ENCODE measurements around the gene CD19.
"Not testable (repeated sequence)": the region's sequence is repeated elsewhere in the genome, so short reads cannot be mapped to it uniquely, and the experiment has no call there.

The CD19 gene

DNA sequence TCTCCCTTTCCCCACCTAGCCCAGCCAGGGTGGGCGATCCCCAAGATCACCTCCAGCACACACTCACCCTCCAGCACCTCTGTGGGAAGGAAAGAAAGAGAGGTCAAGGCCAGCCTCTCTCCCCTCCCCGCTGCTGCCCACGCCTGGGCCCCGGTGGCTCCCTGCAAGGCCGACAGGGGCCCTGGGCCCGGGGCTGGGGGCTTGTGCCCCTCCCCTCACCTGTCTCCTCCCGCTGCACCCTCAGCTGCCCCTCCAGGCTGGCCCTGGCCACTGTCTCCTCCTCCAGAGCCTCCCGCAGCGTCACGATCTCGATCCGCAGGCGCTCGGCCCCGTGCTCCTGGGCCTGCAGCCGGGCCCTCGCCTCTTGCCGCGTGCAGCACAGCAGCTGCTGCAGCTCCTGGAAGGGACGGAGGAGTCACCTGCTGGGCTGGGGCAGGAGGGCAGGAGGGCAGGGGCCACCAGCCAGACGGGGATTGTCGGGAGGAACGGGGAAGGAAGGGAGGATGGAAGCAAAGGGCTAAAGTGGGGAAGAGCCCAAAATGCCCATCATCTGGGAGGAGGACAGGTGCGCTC lies 25.9 kb upstream of the CD19 start:
- no peak for DNase-seq (ENCODE audit: low read depth in 2 of 2)

DNA sequence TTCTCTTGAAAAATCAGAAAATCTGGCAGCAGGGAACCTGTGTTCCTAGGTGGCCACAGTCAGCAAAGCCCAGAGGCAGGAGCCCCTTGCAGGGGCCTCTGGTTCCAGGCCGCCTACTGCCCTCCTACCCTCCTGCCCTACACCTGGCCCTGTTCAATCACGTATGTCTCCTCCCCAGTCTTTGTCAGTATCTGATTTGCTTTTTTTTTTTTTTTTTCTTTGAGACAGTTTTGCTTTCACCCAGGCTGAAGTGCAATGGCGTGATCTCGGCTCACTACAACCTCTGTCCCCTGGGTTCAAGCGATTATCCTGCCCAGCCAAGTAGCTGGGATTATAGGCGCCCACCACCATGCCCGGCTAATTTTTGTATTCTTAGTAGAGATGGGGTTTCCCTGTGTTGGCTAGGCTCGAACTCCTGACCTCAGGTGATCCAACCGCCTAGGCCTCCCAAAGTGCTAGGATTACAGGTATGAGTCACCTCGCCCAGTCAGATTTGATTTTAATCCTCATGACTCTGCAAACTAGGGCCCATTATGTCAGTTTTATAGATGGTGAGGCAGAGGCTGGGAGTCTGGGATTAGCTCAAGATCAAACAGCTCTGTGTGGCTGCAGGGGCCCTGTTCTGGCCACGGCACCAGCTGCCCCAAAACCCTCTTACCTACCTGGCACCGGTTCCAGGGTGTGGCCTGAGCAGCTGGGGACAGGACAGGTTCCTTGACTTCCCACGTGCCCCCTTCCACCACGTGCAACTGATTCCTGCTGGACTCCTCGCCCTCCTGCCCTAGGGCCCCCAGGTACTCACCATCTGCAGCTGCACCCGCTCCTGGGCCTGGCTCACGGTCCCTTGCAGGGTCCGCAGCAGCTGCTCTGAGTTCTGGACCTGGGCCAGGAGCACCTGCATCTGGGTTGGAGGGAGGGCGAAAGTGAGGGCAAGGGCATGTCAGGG lies 21.4 kb upstream of the CD19 start:
- no peak for DNase-seq (ENCODE audit: low read depth in 2 of 2)

DNA sequence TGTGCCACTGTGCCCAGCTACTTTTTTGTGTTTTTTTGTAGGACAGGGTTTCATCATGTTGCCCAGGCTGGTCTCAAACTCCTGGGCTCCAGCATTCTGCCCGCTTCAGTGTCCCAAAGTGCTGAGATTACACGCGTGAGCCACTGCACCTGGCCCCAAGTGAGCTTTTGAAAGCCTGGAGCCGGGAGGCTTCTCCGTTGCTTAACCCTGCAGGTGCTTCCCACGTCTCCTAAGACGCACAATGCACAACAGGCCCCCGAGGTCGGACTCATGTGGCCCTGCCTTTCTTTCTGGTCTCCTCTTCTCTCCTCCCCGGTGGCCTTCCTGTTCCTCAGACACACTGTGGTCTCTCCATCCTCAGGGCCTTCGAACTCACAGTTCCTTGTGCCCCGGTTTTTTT lies 19.2 kb upstream of the CD19 start:
- DNase-seq (ENCODE audit: low read depth in 2 of 2), result no peak

DNA sequence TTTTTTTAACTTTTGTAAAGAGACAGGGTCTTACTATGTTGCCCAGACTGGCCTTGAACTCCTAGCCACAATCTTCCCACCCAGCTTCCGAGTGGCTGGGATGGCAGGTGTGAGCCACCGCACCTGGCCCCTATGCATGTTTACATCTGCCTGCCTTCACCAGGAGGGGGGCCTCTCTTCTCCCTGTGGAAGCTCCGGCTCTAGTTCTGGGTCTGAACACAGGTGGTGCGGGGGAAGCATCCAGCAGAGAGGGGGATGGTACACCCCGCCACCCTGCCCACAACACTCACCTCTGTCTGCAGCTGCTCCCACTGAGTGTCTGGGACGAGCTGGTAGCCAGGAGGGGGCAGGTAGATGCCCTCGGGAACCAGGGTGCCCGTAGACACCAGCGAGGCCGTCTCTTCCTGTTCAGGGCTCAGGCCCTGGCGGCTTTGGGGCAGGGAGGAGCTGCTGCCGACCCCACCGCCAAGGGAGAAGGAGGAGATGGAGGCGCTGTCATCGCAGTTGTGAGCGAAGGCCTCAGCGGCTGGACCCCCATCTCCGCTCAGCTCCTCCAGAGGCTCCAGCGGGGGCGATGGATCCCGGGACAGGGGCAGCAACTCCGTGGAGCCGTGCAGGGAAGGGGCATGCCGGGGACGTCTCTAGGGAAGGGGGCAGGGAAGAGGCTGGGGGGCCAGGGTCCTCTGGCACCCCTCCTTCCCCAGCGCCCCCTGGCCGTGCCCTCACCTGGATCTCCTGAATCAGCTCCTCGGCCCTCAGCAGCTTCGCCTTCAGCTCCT lies 17.6 kb upstream of the CD19 start:
- no peak for DNase-seq (ENCODE audit: low read depth in 2 of 2)

DNA sequence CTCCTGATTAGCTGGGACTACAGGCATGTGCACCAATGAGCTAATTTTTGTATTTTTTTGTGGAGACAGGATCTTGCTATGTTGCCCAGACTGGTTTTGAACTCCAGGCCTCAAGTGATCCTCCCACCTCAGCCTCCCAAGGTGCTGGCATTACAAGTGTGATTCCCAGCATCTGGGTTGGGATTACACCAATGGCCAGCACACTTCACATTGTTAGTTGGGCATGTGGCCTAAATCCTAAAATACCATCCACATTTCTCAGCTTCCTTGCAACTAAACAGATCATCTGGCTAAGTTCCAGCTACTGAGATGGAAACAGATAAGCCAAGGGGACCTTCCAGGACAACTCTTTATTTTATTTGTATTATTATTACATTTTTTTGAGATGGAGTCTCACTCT lies 16.6 kb upstream of the CD19 start:
- DNase-seq (ENCODE audit: low read depth in 2 of 2), result no peak

DNA sequence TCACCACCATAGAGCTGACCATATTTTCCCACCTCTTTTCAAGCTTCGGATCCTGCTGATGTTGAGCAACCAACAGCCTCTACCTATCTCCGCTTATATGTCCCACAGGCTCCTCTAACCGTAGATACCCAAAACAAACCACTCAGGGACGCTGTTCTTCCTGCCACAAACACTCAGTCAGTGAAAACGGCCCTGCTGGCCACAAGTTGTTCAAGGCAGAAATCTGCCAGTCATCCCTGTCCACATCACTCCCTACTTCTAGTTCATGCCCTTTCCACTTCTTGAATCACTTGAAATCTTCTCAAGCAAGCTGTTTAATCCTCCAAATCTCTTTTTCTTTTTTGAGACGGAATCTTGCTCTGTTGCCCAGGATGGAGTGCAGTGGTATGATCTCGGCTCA lies 14.7 kb upstream of the CD19 start:
- no peak for DNase-seq (ENCODE audit: low read depth in 2 of 2)

DNA sequence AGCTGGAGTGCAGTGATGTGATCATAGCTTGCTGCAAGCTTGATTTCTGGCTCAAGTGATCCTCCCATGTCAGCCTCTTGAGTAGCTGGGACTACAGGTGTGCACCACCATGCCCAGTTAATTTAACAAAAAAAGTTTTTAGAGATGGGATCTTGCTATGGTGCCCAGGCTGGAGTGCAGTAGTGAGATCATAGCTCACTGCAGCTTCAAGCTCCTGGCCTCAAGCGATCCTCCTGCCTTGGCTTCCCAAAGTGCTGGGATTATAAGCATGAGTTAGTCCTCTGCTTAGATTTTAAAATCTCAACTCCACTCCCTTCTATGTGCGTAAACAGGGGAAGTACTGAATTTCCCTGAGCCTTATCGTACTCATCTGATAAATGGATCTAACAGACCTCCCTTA lies 13.1 kb upstream of the CD19 start:
- DNase-seq (ENCODE audit: low read depth in 2 of 2), result no peak

DNA sequence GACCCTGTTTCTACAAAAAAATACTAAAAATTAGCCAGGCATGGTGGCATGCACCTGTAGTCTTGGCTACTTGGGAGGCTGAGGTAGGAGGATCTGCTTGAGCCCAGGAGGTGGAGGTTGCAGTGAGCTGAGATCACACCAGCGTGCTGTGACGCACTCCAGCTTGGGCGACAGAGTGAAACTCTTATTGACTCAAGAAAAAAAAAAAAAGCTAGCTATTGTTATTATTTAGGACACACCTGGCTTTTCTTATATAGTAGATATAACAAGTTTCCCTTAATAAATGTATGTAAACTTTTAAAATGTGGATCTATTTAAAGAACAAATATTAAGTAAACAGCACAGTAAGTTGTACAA lies 8.6 kb upstream of the CD19 start:
- DNase-seq (ENCODE audit: low read depth in 2 of 2), result no peak

DNA sequence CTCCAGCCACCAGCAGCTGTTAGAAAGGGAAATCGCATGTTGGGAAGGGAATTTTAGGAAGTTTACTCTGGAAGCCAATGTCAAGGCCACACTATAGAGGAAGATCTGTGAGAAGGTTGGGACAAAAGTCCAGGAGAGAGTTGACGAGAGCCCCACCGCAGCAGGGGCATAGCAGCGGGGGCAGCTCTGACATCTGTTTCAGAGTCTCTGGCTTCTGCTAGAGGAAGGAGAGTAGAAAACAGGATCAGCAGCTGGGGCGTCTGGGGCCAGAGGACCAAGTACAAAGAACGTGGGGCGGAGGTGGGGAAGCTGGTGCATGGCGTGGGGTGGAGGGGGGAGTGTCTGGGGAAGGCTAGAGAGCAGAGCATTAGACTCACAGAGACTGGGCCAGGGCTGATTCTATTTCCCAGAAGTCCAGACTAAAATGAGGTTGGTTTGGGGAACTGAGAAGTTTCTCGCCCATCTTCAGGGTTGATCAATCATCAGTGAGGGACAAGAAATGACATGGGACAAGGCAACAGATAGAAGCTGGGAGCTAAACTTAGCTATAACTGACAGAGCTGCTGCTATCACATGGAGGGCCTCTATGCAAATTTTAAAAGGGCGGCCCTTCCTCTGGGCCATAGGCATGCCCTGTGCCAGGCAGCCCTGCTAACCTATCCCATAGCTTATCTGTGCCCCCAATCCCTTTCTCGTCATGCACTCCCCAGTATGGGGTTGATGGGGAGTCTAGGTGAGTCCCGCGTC lies 7.9 kb upstream of the CD19 start:
- DNase-seq (ENCODE audit: low read depth in 2 of 2), result no peak

DNA sequence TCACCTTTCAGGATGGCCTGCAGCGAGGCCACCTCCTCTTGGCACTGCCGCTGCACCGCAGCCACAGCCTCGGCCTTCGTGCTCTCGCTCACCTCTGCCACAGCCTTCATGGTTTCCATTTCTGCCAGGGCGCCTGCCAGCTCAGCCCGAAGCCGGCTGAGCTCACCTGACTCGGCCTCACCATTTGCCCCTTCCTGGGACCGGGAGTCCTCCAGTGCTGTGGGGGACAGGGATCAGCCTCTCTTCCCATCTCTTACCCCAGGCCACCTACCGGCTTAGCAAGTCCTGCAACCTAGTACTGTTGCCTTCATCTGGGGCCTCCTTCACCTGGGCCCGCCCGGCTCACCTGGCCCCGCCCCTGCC lies 7.4 kb upstream of the CD19 start:
- DNase-seq (ENCODE audit: low read depth in 2 of 2), result no peak

DNA sequence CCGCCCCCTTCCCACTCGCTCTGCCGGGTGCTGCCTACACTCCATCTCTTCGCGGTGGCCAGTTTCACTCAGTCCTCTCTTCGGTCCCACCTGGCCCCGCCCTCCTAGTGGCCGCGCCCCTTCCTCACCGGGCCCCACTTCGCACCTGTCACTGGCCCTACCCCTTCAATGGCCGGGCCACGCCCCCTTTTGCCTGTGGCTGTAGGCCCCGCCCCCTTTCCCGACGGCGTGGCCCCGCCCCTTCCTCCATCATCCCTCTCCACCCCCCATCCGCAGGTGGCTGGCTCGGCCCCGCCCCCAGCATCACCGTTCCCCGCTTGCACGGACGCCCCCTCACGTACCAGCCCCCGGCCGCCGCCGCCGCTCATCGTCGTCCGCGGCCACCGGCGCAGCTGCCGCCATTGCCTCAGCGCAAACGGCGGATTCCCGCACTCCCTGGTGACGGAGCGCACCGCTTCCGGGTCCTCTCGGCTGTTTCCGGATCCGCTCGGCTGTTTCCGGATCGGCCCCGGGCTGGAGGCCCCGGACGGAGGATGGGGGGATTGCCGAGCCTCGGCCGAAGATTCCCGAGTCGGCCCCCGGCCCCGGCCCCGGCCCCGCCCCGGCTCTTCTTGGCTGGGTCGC lies 6.9 kb upstream of the CD19 start, which contains the start of gene RABEP2:
Gene RABEP2 (minus strand): TSS at position 477 of the 624 bp plus-strand sequence. CDS start 75 bp downstream, at position 402.
- peak; percentile 95 to 96 for DNase-seq (ENCODE audit: low read depth in 2 of 2)

DNA sequence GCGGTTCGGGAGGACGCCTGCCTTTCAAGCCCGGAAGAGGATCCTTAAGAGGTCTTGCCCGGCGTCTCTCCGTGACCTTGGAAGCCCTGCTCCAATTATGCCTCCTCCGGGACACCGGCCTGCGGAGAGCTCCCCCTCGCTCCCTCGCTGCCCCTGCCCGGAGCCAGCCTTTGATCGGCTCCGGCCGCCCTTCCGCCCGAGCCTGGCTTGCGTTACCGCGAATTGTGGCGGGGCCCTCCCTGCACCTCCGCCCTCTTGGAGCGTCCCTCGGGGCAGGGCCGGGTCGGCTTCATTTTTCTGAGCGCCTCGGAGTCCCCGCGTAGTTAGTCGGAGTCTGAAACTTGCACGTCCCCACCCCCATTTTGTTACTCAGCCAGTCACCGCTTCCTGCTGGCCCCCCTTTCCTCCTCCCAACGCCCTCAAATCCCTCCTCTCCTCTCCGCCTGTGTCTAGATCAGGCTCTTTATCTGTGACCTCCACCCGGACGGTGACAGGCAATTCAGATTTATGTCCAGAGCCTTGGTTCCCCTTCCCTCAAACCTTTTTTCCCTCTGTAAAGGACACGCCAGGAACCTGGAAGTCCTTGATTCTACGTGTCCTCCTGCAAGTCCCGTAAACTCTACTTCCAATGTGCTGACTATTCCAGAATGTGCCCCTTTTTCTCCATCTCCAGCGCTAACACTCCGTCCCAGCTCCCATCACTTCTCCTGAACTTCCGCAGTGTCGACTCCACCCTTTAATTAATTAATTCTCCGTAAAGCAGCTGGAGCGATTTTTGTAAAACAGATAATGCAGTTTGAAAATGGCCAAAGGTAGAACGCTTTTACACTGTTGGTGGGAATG lies 6.2 kb upstream of the CD19 start:
- DNase-seq (ENCODE audit: low read depth in 2 of 2), result peak; percentile 76

DNA sequence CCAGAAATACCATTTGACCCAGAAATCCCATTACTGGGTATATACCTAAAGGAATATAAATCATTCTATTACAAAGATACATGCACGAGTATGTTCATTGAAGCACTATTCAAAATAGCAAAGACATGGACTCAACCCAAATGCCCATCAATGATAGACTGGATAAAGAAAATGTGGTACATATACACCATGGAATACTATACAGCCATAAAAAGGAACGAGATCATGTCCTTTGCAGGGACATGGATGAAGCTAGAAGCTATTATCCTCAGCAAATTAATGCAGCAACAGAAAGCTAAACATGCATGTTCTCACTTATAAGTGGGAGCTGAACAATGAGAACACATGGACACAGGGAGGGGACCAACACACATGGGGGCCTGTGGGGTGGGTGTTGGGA lies 5.5 kb upstream of the CD19 start:
- DNase-seq (ENCODE audit: low read depth in 2 of 2), result not testable (repeated sequence)

DNA sequence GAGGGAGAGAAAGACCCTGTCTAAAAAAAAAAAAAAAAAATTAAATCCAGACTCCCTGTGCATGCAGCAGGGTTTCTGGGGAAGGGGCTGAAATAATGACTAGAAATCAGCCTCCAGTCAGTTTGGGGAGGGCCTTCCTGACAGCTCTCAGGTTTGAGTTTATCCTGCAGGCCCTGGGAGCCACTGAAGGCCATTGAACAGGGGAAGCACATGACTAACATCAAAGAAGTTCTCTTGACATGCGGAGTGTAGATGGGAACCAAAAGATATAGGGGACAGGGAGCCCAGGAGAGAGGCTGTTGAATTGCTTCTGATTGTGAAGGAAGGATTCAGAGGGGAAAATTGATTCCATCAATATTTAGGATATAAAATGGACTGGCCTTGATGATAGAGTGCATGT lies 4.0 kb upstream of the CD19 start:
- no peak for DNase-seq (ENCODE audit: low read depth in 2 of 2)

DNA sequence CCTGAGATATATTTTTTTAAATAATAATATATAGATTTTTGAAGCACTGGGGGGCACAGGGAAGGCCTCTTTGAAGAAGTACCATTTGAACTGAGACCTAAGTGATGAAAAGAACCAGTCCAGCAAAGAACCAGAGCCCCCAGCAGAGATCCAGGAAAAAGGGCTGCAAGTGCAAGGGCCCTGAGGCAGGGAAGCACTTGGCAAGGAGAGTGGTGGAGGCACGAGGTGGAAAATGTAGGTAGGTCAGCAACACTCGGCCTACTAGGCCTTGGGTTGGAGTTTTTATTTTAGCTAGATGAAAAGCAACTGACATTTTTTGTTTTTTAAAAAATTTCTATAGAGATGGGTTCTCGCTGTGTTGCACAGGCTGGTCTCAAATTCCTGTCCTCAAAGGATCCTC lies 1.6 kb upstream of the CD19 start:
- no peak for DNase-seq (ENCODE audit: low read depth in 2 of 2)

DNA sequence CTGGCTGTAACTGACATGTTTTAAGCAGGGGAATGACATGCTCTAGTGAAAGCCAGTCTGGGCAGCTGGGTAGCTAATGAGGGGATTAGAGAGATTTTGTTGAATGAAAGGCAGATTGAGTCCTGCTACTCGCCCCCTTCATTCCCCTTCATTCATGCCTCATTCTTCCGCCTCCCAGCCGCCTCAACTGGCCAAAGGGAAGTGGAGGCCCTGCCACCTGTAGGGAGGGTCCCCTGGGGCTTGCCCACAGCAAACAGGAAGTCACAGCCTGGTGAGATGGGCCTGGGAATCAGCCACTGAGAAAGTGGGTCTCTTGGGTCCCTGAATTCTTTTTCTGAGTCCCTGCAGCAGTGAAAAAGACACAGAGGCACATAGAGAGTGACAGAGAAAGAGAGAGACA lies 1.1 kb upstream of the CD19 start:
- DNase-seq (ENCODE audit: low read depth in 2 of 2), result no peak

DNA sequence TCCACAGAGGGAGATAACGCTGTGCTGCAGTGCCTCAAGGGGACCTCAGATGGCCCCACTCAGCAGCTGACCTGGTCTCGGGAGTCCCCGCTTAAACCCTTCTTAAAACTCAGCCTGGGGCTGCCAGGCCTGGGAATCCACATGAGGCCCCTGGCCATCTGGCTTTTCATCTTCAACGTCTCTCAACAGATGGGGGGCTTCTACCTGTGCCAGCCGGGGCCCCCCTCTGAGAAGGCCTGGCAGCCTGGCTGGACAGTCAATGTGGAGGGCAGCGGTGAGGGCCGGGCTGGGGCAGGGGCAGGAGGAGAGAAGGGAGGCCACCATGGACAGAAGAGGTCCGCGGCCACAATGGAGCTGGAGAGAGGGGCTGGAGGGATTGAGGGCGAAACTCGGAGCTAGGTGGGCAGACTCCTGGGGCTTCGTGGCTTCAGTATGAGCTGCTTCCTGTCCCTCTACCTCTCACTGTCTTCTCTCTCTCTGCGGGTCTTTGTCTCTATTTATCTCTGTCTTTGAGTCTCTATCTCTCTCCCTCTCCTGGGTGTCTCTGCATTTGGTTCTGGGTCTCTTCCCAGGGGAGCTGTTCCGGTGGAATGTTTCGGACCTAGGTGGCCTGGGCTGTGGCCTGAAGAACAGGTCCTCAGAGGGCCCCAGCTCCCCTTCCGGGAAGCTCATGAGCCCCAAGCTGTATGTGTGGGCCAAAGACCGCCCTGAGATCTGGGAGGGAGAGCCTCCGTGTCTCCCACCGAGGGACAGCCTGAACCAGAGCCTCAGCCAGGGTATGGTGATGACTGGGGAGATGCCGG lies 769 bp downstream of the CD19 start:
- DNase-seq (ENCODE audit: low read depth in 2 of 2), result no peak

DNA sequence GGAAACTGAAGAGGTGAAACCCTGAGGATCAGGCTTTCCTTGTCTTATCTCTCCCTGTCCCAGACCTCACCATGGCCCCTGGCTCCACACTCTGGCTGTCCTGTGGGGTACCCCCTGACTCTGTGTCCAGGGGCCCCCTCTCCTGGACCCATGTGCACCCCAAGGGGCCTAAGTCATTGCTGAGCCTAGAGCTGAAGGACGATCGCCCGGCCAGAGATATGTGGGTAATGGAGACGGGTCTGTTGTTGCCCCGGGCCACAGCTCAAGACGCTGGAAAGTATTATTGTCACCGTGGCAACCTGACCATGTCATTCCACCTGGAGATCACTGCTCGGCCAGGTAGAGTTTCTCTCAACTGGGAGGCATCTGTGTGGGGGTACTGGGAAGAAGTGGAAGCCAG lies 1.4 kb downstream of the CD19 start:
- DNase-seq (ENCODE audit: low read depth in 2 of 2), result no peak

DNA sequence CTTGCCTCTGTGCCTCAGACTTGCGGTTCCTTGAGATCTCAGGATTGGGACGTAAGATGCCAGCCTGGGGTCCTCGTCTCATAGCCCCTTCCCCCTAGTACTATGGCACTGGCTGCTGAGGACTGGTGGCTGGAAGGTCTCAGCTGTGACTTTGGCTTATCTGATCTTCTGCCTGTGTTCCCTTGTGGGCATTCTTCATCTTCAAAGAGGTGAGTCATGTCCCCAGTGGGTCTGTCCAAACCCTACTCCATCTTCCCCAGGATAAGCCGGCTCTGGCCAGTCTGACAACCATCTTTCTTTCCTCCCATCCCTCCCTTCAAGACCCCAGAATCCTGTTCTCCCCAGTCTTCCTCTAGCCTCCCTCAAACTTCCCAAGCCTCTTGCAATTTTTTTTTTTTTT lies 3.6 kb downstream of the CD19 start:
- DNase-seq (ENCODE audit: low read depth in 2 of 2), result no peak
